HG03469 (cell line): Measurements from ENCODE around the gene SBF2.

Experiments used
- ATAC-seq: cut with Tn5 transposase; IDR thresholded peaks from one replicate; pipeline ENCODE4 v1.9.1; 2021; ENCODE audit warnings: mild to moderate bottlenecking, moderate library complexity, moderate number of reproducible peaks; ENCODE audit not compliant: unreplicated experiment

SBF2 gene

DNA sequence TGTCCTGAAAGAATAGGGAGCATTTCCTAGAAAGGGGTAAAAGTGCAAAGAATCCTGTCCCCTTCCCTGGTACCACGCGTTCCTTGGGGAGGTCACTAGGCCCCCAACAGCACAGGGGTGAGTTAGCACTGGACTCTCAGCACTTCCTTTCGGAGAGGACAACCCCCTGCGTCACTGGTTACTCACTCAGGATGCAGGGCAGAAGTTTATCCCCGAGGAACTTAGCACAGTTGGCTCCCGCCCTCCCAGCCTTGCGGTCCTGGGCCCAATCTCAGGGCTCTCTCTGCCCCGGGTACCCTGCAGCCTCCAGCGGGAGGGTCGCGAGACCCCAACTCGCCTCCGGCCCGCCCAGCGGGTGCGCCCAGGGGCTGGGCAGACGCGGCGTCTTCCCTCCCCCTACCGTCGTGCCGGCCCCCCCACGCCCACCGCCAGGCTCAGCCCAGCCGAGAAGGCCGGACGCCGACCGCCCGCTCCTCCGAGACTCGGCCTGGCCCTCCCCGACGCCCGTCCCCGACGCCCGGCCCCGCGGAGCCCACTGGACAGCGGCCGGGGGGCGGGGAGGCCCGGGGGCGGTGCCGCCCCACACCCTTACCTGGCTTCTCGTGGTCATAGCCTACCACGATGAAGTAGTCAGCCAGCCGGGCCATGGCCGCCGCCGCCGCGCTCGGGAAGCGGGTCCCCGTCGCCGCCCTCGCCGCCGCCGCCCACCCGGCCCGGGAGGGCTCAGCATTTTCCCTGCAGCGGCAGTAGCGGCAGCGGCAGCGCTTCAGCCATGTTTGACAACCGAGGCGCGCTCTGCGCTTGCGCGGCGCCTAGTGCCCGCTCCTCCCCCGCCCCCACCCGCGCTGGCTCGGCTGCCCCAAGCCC, at the start of gene SBF2:
TSS of gene SBF2 (minus strand) at position 797 of the 867 bp plus-strand sequence. CDS start at position 647, 150 bp downstream.
- ATAC-seq: no peak

DNA sequence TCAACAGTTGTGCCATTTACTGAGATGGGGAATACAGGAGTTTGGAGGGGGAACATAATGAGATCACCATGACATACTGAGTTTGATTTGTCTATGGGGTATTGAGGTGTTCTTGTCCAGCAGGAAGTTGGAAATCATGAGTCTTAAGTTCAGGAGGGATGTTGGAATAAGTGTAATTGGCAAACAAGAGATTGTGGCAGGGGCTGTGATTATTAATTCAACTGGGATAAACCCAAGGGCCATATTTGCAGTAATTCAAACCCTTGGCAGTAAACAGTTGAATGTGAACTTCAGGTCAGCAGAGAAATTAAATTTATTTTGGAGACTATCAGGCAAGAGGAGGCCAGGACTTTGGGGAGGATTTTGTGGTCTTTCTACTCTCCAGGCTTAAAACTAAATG, 44.3 kb upstream of the SBF2 start:
- ATAC-seq: no peak

DNA sequence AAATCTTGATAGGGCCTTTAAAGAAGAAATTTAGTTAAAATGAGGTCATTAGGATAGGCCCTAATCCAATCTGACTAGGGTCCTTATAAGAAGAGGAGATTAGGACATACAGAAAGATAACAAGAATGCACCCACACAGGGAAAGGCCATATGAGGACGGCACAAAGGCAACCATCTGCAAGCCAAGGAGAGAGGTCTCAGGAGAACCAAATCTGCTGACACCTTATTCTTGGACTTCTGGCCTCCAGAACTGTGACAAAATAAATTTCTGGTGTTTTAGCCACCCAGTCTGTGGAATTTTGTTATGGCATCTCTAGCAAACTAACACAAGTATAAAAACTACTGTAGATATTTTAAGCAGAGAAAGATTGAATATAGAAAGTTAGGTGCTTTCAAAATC, 39.5 kb upstream of the SBF2 start:
- ATAC-seq: no peak

DNA sequence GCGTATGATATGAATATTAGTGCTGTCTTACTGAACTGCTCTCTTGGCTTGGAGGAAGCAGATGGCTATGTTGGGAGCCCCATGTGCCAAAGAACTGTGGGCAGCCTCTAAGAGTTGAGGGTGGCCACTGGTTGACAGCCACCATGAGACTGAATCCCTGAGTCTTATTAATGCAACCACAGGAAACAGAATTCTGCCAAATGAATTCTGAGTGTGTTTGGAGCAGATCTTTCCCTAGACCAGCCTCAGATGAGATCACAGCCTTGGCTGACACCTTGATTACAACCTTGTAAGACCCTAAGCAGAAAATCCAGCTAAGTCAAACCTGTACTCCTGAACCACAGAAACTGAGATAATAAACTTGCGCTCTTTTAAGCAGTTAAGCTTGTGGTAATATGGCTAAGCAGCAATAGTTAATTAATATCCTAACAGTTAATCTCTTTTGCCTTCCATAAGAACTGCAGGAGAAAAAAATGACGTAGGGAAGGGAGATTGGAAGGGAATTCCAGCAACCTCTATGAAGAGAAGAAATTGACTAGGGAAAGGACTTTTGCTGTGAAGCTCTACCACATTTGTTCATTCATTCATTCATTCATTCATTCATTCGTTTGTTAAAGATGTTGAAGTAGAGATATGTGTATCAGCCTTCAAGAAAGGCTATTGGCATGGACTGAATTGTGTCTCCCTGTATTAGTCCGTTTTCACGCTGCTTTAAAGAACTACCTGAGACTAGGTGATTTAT, 37.7 kb upstream of the SBF2 start:
- no peak for ATAC-seq

DNA sequence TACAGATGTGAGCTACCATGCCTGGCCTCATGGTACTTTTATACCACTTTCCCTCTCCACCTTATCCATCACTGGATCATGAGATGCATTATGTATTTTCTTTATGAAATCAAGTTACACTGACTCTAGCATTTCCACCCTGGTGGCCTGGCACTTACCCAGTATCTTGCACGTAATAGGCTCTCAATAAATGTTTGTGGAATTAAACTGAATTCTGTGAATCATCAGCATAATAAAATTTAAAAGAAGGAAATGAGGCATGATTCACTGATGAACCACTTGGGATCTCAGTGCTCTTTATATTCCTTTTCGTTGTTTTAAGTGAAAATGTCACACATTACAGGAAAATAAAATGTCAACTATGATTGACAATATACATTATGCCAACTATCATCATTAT, 35.9 kb upstream of the SBF2 start:
- ATAC-seq: no peak

DNA sequence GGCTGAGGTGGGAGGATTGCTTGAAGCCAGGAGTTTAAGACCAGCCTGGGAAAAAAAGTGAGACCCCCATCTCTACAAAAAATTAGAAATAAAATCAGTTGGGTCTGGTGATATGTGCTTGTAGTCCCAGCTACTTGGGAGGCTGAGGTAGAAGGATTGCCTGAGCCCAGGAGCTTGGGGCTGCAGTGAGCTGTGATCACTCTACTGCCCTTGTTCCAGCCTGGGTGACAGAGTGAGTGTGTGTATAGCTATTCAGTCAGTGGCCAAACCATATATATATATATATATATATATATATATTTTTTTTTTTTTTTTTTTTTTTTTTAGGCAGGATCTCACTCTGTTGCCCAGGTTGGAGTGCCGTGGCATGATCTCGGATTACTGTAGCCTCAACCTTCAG, 35.3 kb upstream of the SBF2 start:
- no peak for ATAC-seq

DNA sequence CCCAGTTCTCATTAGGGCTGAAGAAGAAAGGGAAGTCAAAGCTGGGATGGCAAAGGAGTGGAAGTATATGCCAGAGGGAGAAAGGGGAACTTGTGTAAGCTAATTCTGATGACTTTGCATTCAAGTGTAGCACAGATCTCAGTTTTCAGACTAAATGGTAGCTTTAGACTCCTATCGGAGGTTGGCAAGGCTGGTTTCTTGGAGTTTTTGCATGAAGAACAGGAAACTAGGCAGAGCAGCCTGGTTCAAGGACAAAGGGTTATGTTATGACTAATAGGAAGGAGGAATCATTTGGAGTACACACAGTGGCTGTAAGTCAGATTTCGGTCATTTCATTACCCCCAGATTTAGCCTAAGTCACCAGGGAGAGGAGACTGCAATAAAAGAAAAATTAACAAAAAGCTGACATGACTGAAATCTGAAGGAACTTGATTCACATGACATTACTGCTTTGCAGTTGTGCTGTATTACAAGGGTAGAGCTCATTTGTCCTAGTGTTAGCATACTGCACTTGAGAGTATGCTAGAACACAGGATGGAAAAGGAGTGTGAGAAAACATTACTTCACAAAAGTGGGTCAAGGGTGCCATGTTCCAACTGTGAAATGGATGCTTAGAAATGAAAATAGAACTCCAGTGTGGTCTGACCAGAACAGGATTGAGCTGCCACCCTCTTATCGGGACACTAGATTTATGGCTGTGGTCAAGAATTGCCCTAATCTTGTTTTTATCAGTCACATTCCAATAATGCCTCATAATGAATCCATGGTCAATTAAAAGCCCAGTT, 34.5 kb upstream of the SBF2 start:
- no peak for ATAC-seq

DNA sequence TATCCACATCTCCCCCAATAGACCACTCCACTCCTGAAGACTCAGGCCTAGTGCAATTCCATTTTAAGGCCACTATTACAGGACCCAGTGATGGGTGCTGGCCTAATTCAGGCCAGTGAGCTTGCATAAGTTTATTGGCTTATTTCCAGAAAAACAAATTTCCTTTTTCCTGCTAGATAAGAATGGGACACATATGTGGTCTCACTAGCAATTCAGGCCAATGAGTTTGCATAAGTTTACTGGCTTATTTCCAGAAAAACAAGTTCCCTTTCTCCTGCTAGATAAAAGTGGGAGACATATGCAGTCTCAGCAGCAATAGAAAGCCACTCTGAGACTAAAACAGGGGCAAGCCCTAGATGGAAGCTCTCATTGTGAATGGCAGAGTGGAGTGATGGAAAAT, 33.2 kb upstream of the SBF2 start:
- no peak for ATAC-seq

DNA sequence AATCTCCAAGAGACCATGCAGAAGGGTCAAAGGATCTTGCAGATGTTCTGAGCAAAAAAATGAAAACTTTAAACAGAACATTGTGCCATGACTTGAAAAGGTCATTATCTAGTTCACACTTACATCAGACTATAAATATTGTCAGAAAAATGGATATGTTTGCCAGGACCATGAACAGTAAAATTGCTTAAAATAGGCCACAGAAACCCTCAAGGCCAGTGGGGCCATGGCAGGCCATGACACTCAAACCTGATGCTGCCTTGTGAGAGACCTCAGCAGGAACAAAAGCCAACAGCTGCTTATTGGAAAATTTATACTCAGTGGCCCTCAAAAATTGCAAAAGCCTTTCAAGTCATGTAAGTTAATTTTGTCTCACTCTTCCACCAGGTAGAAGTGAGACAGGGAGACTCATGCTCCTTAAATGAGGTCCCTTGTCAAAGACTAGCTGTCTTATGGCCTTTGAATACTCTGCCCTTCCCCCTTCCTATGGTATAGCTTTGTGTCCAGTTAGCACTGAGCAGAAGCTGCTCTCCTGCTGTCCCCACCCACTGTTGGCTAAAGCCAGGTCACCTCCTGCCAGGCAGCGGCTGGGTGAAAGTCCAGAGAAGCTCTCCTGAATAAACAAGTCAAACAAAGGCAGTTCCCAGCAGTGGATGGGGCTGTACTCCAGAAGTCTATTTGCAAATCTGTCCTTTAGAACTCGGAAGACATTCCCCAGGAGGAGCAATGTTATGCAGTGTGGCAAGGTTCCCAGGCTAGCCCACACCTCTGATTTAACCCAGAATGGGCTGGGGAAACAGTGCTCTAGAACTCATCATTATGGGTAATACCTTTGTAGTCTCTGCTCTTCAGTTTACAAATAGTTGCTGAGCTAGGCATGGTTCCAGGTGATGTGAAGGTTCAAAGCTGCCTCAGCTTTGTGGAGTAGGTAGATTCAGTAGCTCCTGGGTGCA, 32.3 kb upstream of the SBF2 start:
- ATAC-seq: no peak

DNA sequence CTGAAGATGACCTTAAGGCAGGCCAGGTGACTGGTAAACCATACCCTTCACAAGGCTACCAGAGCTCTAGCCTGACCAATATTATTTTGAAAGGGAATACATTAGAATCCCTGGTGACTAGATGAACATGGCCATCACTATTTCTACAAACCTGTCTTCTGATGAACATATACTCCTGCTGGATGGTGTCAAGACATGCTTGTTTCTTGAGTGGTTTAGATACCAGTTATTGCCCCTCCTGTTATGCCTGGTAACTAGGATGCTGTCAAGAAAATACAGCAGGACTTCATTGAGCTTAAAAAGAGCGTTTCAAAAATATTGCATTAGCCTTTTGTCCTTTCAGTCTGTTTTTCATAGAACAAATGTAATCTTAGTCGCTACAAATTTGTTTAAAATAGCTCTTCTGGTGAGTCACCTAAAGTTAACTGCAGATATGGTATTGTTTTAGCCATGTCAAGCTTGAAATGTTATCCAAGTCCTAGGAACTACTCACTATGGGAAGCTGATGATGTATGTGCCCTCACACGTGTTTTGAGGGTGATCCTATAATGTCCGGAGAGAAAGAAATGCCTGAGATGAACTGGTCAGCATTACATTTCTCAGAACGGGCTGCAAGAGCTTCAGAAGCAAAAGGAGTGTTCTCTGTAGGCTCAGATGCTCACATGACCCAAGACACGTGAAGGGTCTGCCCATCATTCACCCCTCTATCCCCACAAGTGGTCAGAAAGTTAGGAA, 31.4 kb upstream of the SBF2 start:
- no peak for ATAC-seq

DNA sequence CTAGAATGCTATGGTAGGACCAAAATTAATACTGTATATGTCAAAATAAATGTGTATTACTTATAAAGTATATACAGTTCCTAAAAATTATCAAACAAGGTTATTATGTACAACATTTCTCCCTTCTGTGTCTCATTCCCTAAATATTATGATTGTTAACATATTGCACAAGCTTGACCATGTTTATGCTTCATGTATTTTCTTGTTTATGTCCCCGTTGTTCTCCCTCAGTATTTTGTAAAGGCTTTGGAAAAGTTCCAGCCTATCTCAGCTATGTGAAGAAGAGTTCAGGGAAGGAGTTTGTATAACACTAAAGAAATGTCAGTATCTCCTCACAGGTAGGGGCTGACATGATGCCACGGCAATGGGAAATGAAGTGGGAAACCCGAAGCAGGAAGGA, 30.5 kb upstream of the SBF2 start:
- no peak for ATAC-seq

DNA sequence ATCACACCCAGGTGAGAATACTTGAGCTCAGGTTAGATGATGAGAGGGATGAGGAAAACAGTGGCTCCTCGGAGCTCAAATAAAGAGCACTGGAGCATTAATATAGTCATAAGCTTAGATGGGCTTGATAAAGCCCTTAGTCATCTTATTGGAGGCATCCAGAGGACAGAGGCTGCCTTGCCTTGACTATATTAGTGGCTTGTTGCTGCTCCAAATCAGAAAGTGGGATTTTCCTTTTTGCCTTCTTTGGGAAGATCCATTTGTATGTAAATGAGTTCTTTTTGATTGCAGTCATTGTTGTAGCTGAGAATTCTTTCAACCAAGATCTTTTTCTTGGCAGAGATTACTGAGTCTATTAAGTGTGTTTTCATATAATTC, 29.8 kb upstream of the SBF2 start:
- no peak for ATAC-seq

DNA sequence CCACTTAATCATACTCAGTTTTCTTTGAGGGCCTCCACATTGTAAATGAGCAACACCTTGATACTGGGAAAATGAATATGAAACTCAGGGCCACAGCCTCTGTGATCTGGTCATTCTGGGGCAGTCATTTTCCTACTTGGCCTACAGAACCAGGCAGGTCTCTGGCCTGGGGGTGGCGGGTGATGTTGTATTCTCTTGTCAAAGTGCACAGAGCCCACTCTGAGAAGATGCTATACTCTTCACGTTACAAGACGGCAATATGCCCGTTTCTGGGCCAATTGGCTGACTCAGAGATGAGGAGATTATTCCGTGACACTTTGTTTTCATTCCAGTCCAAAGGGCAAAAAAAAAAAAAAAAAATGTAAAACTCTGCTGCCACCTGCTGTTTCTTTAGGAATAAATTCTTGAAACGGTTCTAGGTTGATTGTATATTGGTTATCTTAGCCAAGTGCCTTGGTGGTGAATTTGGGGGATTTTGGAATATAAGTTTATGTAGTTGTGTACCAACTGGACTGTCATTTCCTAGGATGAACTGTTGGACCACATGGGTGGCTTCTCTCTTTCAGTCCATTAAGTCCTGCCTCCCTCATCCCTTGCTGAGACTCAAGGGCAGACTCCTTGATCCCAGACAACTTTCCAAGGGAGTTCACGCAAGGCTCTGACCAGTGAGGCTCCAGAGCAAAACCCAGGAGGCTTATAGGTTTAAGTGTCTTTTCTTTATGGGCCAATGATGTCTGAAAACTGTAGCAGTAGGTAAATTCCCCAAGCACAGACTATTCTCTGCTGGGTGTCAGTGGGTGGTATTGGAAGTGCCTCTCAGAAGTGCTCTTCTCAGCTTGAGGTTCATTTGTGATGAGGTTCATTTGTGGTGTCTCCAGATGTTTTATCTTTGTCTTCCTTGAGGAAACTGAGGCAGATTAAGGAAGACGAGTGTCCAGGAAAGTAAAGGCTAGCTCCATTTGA, 29.1 kb upstream of the SBF2 start:
- no peak for ATAC-seq

DNA sequence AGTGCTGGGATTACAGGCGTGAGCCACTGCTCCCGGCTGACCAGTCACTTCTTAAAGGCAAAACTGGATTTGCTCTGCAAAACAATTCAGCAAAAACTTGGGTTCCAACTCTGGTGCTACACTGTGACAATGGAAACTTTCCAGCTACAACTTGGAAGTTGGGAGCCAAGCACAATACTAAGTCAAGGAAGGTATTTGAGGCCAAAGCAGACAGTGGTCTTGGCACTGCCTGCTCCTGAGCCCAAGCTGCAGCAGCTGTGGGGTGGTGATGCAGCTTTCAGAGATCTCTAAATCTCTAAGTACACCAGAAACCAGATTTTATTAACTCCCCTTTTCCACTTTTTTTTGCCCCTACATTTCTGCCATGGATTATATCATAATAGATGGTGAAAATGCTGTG, 28.4 kb upstream of the SBF2 start:
- ATAC-seq: no peak

DNA sequence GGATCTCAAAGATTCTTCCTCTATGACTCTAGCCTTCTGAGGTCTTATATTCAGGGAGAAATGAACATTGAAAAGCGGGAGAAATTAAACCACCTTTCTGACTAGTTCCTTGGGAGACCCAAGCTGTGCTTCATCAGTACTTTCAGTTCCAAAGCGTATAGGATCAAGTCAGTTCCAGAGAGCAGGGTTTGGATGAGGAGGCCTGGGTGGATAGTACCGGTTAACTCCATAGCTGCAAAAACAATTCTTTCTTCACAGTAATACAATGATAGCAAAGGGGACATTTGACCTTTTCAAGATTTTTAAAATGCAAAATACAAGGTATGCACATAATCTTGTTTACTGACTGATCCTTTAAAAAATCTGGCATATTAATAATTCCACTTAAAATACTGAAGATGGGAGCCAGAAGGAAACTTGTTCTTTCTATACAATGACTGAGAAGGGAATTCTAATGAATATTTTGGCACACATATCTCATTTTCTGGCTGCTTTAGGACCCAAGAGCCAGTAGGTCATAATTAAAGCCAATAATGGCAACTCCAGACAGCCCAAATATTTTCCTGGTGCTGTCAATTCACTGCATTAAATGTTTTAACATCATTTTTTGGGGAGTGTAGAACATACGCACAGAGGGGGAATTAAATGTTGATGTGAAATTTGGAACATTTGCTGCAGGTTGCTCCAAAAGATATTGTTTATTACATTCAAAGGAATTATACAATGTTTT, 26.9 kb upstream of the SBF2 start:
- no peak for ATAC-seq

DNA sequence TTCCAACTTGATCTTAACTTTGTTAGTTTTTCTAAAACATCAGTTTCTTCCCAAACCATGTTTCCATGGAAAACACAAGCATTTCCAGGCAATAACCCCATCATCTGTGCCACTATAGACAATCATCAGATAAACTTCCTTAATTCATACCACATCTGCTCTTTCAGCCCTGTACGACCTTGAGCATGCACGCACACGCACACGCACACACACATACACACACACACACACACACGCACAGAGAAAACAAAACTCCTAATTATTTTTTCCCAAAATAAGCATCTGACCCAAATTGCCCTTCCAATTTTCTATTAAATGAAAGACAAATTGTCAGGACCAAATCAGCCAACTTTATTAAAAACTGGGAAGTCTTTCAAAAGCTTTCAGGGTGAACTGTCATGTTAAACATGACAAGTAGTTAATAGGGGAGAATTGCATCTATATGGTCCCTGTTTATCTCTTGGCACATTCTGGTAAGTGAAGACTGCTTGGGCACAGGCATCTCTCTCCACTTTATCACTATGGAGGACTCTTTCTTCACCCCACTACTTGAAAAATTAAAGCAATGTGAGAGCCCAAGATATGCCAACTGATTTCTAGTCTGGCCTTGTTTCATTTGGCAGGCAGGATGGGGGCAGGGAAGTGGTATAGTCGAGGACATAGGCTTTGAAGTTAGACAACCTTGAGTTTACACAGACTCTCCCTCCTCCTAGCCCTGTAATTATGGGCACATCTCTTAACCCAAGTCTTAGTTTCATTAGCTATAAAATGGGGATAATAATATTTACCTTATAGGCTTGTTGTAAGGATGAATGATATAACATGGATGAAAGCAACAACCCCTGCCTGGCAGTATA, 25.9 kb upstream of the SBF2 start:
- no peak for ATAC-seq

DNA sequence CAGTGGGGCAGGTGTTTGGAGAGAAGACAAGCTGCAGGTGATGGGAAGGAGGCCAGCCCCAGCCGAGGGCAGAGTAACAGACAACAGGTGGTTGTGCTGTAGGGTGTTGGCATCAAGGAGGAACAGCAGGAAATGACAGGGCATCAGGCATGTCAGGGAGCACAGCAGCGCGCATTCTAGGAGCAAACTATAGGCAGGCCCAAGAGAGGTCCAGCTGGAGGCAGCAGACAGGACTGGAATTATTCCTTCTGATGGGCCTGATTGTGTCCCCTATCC, 24.4 kb upstream of the SBF2 start:
- no peak for ATAC-seq
